ENCODE measurements around the gene DNMT3A.

DNA sequence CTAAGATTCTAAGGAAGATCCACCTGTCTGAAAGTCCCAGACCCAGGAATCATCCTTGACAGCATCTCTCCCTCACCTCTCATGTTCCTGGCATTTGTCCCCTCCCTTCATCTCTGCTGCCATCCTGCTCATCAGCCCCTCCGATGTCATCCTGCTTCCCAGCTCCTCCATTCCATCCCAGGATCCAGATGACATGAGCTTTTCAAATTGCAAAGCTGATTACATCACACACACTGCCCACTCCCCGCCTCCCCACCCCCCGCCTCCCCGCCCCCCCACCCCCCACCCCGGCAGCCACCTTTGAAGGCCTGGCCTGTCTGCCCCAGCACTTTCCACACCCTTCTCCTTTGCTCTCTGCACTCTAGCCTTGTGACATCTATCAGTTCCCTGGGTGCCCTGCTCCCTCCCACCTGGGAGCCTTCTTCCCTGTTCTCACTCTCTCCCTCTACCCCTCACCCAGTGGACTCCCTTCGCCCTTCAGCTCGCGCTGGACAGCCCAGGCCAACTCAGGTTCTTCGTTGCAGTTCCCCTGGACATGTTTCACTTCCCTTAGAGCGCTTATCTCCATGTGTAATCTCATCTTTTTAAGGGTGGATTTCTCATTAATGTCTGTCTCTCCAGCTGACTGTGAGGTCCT, 61.6 kb downstream of the DNMT3A start:
- TF ChIP-seq, protein P1, sequence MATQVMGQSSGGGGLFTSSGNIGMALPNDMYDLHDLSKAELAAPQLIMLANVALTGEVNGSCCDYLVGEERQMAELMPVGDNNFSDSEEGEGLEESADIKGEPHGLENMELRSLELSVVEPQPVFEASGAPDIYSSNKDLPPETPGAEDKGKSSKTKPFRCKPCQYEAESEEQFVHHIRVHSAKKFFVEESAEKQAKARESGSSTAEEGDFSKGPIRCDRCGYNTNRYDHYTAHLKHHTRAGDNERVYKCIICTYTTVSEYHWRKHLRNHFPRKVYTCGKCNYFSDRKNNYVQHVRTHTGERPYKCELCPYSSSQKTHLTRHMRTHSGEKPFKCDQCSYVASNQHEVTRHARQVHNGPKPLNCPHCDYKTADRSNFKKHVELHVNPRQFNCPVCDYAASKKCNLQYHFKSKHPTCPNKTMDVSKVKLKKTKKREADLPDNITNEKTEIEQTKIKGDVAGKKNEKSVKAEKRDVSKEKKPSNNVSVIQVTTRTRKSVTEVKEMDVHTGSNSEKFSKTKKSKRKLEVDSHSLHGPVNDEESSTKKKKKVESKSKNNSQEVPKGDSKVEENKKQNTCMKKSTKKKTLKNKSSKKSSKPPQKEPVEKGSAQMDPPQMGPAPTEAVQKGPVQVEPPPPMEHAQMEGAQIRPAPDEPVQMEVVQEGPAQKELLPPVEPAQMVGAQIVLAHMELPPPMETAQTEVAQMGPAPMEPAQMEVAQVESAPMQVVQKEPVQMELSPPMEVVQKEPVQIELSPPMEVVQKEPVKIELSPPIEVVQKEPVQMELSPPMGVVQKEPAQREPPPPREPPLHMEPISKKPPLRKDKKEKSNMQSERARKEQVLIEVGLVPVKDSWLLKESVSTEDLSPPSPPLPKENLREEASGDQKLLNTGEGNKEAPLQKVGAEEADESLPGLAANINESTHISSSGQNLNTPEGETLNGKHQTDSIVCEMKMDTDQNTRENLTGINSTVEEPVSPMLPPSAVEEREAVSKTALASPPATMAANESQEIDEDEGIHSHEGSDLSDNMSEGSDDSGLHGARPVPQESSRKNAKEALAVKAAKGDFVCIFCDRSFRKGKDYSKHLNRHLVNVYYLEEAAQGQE (IDR thresholded peaks at IDR 0.05; ENCODE audit: insufficient read depth in 1 of 2, low read depth in 2 of 2, low read length in 2 of 2), result no peak
- TF ChIP-seq POLR2AphosphoS5 (IDR thresholded peaks at IDR 0.05; ENCODE audit: low read depth, low read length) (no peak), TAF1 (IDR thresholded peaks at IDR 0.05; ENCODE audit: borderline replicate concordance, insufficient read depth, low read length) (no peak), SIN3A (IDR thresholded peaks at IDR 0.05; ENCODE audit: borderline replicate concordance, insufficient read depth, low read length) (no peak)
